CD4-positive, alpha-beta T cell (primary cell): ENCODE measurements around the gene PUS7L. TPM values are rescaled to one million over a fixed set of nuclear protein-coding genes. Genes with fewer than 3 reads are reported as not detected.
A peak's percentile ranks its signal among the peaks of the same experiment; 100 is the strongest.

Experiments
- ATAC-seq: fragments of 200-7000 bp; cut with Tn5 transposase; one replicate; pipeline ENCODE4 v1.10.0; 2022; ENCODE audit warnings: mild to moderate bottlenecking; ENCODE audit not compliant: poor library complexity
- CTCF ChIA-PET: fragments of 350-600 bp; sonication (Branson Sonifier 250); formaldehyde crosslinking; loops from one replicate; lab custom pipeline; 2021; ENCODE audit warnings: antibody characterized with exemption, inconsistent platforms; lab: Charles Lee
- POLR2A ChIA-PET: fragments of 350-600 bp; sonication (Branson Sonifier 250); formaldehyde crosslinking; loops from one replicate; lab custom pipeline; 2021; ENCODE audit warnings: antibody characterized with exemption, inconsistent platforms; lab: Charles Lee
- DNase-seq, 14 experiments: peaks; one replicate each; pipeline ENCODE4 v3.0.0-alpha.2; 2013 to 2020; ENCODE audit warnings: mixed read lengths in 2 of 14
- H3K27ac ChIP-seq, 2 donors: one replicate each; pipeline versions ENCODE4 v1.5.1 to v1.7.0; 2013; ENCODE audit warnings: low read length in 2 of 2, low read depth in 1 of 2, mild to moderate bottlenecking in 1 of 2
- H3K27me3 ChIP-seq, 2 experiments: 1 replicate in 1 of 2; 2 replicates in 1 of 2; pipeline versions ENCODE4 v1.6.1 to v1.7.0; 2013; ENCODE audit warnings: low read length in 2 of 2, control low read depth in 1 of 2, mild to moderate bottlenecking in 1 of 2, moderate library complexity in 1 of 2; ENCODE audit not compliant: insufficient read depth in 2 of 2, control insufficient read depth in 1 of 2
- H3K36me3 ChIP-seq: one replicate; pipeline ENCODE4 v1.6.1; 2013; ENCODE audit warnings: low read length, control low read depth; ENCODE audit not compliant: insufficient read depth
- H3K4me1 ChIP-seq: one replicate; pipeline ENCODE4 v1.6.1; 2013; ENCODE audit warnings: low read length, control low read depth; ENCODE audit not compliant: insufficient read depth
- H3K4me3 ChIP-seq: one replicate; pipeline ENCODE4 v1.5.1; 2013; ENCODE audit warnings: mild to moderate bottlenecking, low read length, moderate library complexity
- H3K9me3 ChIP-seq, 2 experiments: 1 replicate in 1 of 2; 2 replicates in 1 of 2; pipeline versions ENCODE4 v1.6.1 to v1.7.0; 2013; ENCODE audit warnings: low read length in 2 of 2, mild to moderate bottlenecking in 2 of 2, control low read depth in 1 of 2, moderate library complexity in 1 of 2; ENCODE audit not compliant: control insufficient read depth in 1 of 2, insufficient read depth in 1 of 2
- H3K27ac Mint-ChIP-seq: one replicate; pipeline ENCODE4 v1.8.0; 2020; ENCODE audit warnings: mixed read lengths
- H3K27me3 Mint-ChIP-seq: one replicate; pipeline ENCODE4 v1.8.0; 2021; ENCODE audit warnings: mixed read lengths
- H3K36me3 Mint-ChIP-seq: one replicate; pipeline ENCODE4 v1.8.0; 2021; ENCODE audit warnings: low read depth, mixed read lengths
- H3K4me1 Mint-ChIP-seq: one replicate; pipeline ENCODE4 v1.8.0; 2021; ENCODE audit warnings: low read depth, mixed read lengths
- H3K4me3 Mint-ChIP-seq: one replicate; pipeline ENCODE4 v1.8.0; 2020; ENCODE audit warnings: mild to moderate bottlenecking, mixed read lengths
- H3K9me3 Mint-ChIP-seq: one replicate; pipeline ENCODE4 v1.8.0; 2020; ENCODE audit warnings: mixed read lengths
- CTCF ChIP-seq: fragments of 200-600 bp; IDR thresholded peaks from one replicate; pipeline ENCODE4 v1.8.0; 2022; ENCODE audit warnings: antibody characterized with exemption, mild to moderate bottlenecking
- intact Hi-C, 2 experiments: fragments of 100-400 bp; cut with DNase I in 1 of 2; cut with micrococcal nuclease in 1 of 2; formaldehyde crosslinking; loops; one replicate each; pipeline versions ENCODE4 v1.15.1 to v1.9.0; 2023 to 2025; cut with DNase I, micrococcal nuclease
- total RNA-seq, 174 experiments: library from RNA in 2 of 174; stranded (reverse) in 2 of 174; gene quantifications; one replicate each; pipeline ENCODE4 v1.2.3 and lab custom pipeline; 2021 to 2026

PUS7L gene
- total RNA-seq, 2 experiments from 2014 or later, result 10.9 to 15.3 TPM

- no peaks in the 10 kb centered on the region for H3K9me3 ChIP-seq
- H3K4me1 Mint-ChIP-seq, result peaks cover 52% of the 10 kb centered on the region
- POLR2A ChIA-PET, result interaction anchor here (0.7 to 5.2 kb wide), 9 partner anchors 10 to 1040 kb away, joined by 3 to 153 read pairs (median 7); partner anchors contain the start of genes IRAK4, PUS7L and TMEM117
- no peaks in the 10 kb centered on the region for H3K27me3 ChIP-seq
- H3K4me3 Mint-ChIP-seq, result peak overlapping the region; percentile 100
- DNase-seq, result peak in 1 of 14 experiments; percentile 7
- H3K27ac Mint-ChIP-seq, result peak overlapping the region; percentile 97
- no peaks in the 10 kb centered on the region for H3K27me3 Mint-ChIP-seq
- H3K4me3 ChIP-seq, result peak overlapping the region; percentile 89
- peak; percentile 7 for ATAC-seq
- peaks cover 38% of the 10 kb centered on the region for H3K36me3 Mint-ChIP-seq
- peaks cover 23% of the 10 kb centered on the region for H3K36me3 ChIP-seq
- H3K9me3 Mint-ChIP-seq, result no peaks in the 10 kb centered on the region
- no peak for TF ChIP-seq CTCF
- no peaks in the 10 kb centered on the region for H3K4me1 ChIP-seq
- H3K27ac ChIP-seq, result peak overlapping the region; percentile 87 to 94
- CTCF ChIA-PET, result interaction anchor here (1.4 to 3.4 kb wide), 5 partner anchors 28 to 76 kb away, joined by 4 to 16 read pairs (median 6); partner anchors contain the start of gene IRAK4
- intact Hi-C loops, result loop anchor here in 1 of 2 experiments (2.0 kb wide), 2 partner anchors 26 to 48 kb away; partner anchors contain the start of genes IRAK4 and PUS7L
Observed at GRCh38 chr12:43806737-43807072, 48.1 kb upstream of the PUS7L start.

- Mint-ChIP-seq H3K9me3 (no peaks in the 10 kb centered on the region), H3K27ac (peak within 1 kb of the TSS; percentile 97), H3K4me3 (peak within 1 kb of the TSS; percentile 100), H3K36me3 (peaks cover 40% of the 10 kb centered on the region), H3K27me3 (no peaks in the 10 kb centered on the region), H3K4me1 (peaks cover 48% of the 10 kb centered on the region)
- Histone ChIP-seq H3K4me1 (no peaks in the 10 kb centered on the region), H3K27me3 (no peaks in the 10 kb centered on the region), H3K36me3 (peaks cover 28% of the 10 kb centered on the region), H3K4me3 (peak within 1 kb of the TSS; percentile 89), H3K9me3 (no peaks in the 10 kb centered on the region), H3K27ac (peak within 1 kb of the TSS; percentile 87 to 94)
- ChIA-PET POLR2A (interaction anchor here (0.7 to 5.2 kb wide), 11 partner anchors 10 to 1041 kb away, joined by 3 to 153 read pairs (median 6); partner anchors contain the start of genes IRAK4, PUS7L and TMEM117), CTCF (interaction anchor here (1.1 to 3.4 kb wide), 7 partner anchors 10 to 76 kb away, joined by 3 to 16 read pairs (median 6); partner anchors contain the start of gene IRAK4)
- no peak for TF ChIP-seq CTCF
- intact Hi-C loops, result loop anchor here (1.0 to 2.0 kb wide), 3 partner anchors 27 to 47 kb away; partner anchors contain the start of genes IRAK4 (in 1 of the 2) and PUS7L (in 1 of the 2)
- peak; percentile 66 to 92 (median 80) for DNase-seq
- ATAC-seq, result peak; percentile 78
Observed at GRCh38 chr12:43805860-43806736, 47.5 kb upstream of the PUS7L start, which contains the start of gene TWF1. Gene TWF1, minus strand, starts transcription at chr12:43806317. Its CDS starts 72 bp downstream, at chr12:43806245.

GRCh38 chr12:43805149-43805859 is 46.7 kb upstream of the PUS7L start:
- no peaks in the 10 kb centered on the region for H3K27me3 ChIP-seq
- H3K4me1 ChIP-seq, result no peaks in the 10 kb centered on the region
- H3K9me3 ChIP-seq, result no peaks in the 10 kb centered on the region
- peaks cover 36% of the 10 kb centered on the region for H3K36me3 ChIP-seq
- no peaks in the 10 kb centered on the region for H3K27me3 Mint-ChIP-seq
- ATAC-seq (peak; percentile 35), DNase-seq (peak in 4 of 14 experiments; percentile 5 to 45 (median 38))
- peaks cover 48% of the 10 kb centered on the region for H3K4me1 Mint-ChIP-seq
- H3K27ac ChIP-seq, result peak overlapping the region; percentile 75 to 94
- H3K4me3 Mint-ChIP-seq, result peak overlapping the region; percentile 100
- CTCF ChIA-PET, result interaction anchor here (1.1 to 3.4 kb wide), 7 partner anchors 9 to 77 kb away, joined by 3 to 16 read pairs (median 5); partner anchors contain the start of gene IRAK4
- intact Hi-C loops, result loop anchor here in 1 of 2 experiments (1.0 kb wide), 1 partner anchor 30 kb away; no protein-coding TSS in a partner anchor
- POLR2A ChIA-PET, result interaction anchor here (0.8 to 5.2 kb wide), 8 partner anchors 11 to 77 kb away, joined by 3 to 153 read pairs (median 9); partner anchors contain the start of genes IRAK4, PUS7L and TMEM117
- TF ChIP-seq CTCF, result no peak
- H3K4me3 ChIP-seq, result peak overlapping the region; percentile 89
- peaks cover 48% of the 10 kb centered on the region for H3K36me3 Mint-ChIP-seq
- H3K27ac Mint-ChIP-seq, result peak overlapping the region; percentile 97
- H3K9me3 Mint-ChIP-seq, result no peaks in the 10 kb centered on the region
